Measurements from ENCODE around the gene DNM3.

DNM3 gene

DNA sequence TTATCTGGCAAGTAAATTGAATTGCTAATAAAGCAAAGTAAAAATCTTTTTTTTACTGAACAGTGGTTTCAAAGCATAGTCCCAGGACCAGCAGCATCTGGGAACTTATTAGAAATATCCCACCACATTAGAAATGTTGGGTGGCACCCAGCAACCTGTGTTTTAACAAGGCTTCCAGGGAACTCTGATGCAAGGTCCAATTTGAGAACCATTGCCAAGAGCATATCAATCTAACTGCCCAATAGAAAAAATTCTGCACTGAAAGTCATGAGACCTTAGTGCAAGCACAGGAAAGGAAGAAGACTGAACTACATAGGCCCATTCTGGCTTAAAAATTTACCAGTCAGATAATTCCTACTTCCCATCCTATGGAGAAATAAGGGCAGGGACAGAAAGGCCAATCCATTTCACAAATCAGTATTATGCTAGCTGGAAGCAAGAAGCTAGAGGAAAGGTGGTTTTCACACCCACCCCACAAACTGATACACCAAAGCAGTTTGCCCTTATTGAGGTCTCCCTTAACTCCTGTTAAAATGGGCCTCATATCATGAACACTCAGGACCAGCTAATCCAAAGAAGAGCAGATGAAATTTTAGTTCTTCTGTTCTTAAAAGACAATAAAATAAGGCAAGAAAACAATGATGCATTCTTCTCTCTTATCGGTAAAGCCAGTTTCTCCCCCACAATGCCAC, 561.7 kb downstream of the DNM3 start:
- no peak overlapping the region for H3K27ac ChIP-seq
- H3K9me3 ChIP-seq: no peaks in the 10 kb centered on the region
- no peaks in the 10 kb centered on the region for H3K4me1 ChIP-seq (ENCODE audit: control insufficient read depth in 1 of 2, insufficient read depth in 1 of 2, low read depth in 1 of 2, low read length in 1 of 2)
- H3K4me3 ChIP-seq (ENCODE audit: low read depth in 1 of 2, low read length in 1 of 2): no peak overlapping the region
- H3K36me3 ChIP-seq: no peaks in the 10 kb centered on the region
- no peaks in the 10 kb centered on the region for H3K27me3 ChIP-seq
- TF ChIP-seq, protein P1, sequence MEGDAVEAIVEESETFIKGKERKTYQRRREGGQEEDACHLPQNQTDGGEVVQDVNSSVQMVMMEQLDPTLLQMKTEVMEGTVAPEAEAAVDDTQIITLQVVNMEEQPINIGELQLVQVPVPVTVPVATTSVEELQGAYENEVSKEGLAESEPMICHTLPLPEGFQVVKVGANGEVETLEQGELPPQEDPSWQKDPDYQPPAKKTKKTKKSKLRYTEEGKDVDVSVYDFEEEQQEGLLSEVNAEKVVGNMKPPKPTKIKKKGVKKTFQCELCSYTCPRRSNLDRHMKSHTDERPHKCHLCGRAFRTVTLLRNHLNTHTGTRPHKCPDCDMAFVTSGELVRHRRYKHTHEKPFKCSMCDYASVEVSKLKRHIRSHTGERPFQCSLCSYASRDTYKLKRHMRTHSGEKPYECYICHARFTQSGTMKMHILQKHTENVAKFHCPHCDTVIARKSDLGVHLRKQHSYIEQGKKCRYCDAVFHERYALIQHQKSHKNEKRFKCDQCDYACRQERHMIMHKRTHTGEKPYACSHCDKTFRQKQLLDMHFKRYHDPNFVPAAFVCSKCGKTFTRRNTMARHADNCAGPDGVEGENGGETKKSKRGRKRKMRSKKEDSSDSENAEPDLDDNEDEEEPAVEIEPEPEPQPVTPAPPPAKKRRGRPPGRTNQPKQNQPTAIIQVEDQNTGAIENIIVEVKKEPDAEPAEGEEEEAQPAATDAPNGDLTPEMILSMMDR (IDR thresholded peaks at IDR 0.05): no peak

DNA sequence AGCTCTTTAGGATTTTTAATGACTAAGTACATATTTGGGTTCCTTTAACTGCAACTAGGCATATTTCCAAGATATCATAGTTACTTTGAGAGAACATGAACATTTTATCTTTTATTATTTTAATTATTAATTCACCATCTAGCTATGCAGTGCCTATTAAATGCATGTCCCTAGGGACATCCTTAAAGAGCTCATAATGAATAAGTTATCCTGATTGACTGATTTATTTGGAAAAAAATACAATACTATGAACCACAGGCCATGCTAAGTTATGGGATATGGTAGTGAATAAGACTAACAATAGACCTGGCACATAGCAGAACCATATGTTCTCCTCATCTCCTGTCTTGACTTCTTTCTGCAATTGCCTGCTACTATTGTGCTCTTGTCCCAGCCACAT, 562.8 kb downstream of the DNM3 start:
- H3K27ac ChIP-seq: no peak overlapping the region
- H3K36me3 ChIP-seq: no peaks in the 10 kb centered on the region
- no peaks in the 10 kb centered on the region for H3K27me3 ChIP-seq
- TF ChIP-seq, protein P1 (IDR thresholded peaks at IDR 0.05): no peak
- no peak overlapping the region for H3K4me3 ChIP-seq (ENCODE audit: low read depth in 1 of 2, low read length in 1 of 2)
- no peaks in the 10 kb centered on the region for H3K4me1 ChIP-seq (ENCODE audit: control insufficient read depth in 1 of 2, insufficient read depth in 1 of 2, low read depth in 1 of 2, low read length in 1 of 2)
- H3K9me3 ChIP-seq: no peaks in the 10 kb centered on the region

DNA sequence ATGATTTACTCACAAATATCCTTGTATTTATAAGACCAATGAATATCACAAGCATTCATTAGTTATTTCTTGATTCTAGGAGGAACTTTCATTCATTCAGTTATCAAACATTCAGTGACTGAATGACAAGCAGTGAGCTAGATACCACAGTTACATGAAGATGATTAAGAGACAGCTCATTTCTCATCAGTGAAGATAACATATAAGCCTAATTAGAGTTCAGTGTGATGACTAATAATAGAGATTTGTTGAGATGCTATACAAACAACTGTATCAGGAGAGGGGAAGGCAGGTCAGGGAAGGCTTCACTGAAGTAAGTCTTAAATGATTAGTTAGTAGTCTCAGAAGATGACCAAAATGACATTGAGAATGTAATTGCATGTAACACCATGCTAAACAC, 564.6 kb downstream of the DNM3 start:
- Histone ChIP-seq H3K36me3 (no peaks in the 10 kb centered on the region), H3K27ac (no peak overlapping the region), H3K4me3 (ENCODE audit: low read depth in 1 of 2, low read length in 1 of 2) (no peak overlapping the region), H3K4me1 (ENCODE audit: control insufficient read depth in 1 of 2, insufficient read depth in 1 of 2, low read depth in 1 of 2, low read length in 1 of 2) (no peaks in the 10 kb centered on the region), H3K27me3 (no peaks in the 10 kb centered on the region), H3K9me3 (no peaks in the 10 kb centered on the region)
- TF ChIP-seq, protein P1 (IDR thresholded peaks at IDR 0.05): no peak

DNA sequence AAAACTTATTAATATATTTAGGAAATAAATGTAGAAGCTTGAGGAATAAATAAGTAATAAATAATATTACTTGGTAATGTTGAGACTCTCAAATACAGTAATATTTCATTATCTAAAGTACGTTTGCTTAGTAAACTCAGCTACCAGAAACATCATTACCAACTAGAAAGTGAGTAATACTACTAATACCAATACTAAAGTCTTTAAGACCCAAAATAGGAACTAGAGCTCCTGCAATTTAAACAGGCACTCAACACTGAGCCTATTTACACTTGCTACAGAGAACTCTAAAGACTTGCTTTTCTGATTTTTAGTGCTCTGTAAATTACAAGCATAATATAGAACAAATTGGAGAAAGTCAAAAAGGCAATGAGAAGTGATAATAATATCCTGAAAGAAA, 565.7 kb downstream of the DNM3 start:
- Histone ChIP-seq H3K4me3 (ENCODE audit: low read depth in 1 of 2, low read length in 1 of 2) (no peak overlapping the region), H3K36me3 (no peaks in the 10 kb centered on the region), H3K4me1 (ENCODE audit: control insufficient read depth in 1 of 2, insufficient read depth in 1 of 2, low read depth in 1 of 2, low read length in 1 of 2) (no peaks in the 10 kb centered on the region), H3K9me3 (no peaks in the 10 kb centered on the region), H3K27me3 (no peaks in the 10 kb centered on the region), H3K27ac (no peak overlapping the region)
- TF ChIP-seq, protein P1 (IDR thresholded peaks at IDR 0.05): no peak

DNA sequence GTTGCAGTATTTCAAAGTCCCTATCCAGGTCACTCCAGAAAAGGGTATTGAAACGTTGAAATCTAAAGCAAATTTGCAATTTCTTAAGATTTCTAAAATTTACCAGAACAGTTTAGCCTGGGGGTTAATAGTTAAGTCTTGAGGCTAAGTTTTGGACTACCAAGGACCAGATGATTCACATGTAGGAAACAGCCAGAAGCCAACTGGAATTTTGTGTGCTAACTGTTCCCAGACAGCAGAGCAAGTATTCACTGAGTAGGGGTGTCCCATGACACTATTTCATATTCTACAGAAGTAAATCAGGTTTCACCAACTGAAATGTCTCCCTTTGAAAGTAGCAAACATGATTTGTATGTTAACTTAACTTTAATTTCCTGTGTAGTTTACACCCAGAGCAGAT, 567.7 kb downstream of the DNM3 start:
- TF ChIP-seq, protein P1 (IDR thresholded peaks at IDR 0.05): no peak
- no peak overlapping the region for H3K27ac ChIP-seq
- H3K27me3 ChIP-seq: no peaks in the 10 kb centered on the region
- H3K9me3 ChIP-seq: no peaks in the 10 kb centered on the region
- no peak overlapping the region for H3K4me3 ChIP-seq (ENCODE audit: low read depth in 1 of 2, low read length in 1 of 2)
- no peaks in the 10 kb centered on the region for H3K36me3 ChIP-seq
- no peaks in the 10 kb centered on the region for H3K4me1 ChIP-seq (ENCODE audit: control insufficient read depth in 1 of 2, insufficient read depth in 1 of 2, low read depth in 1 of 2, low read length in 1 of 2)

All from neutrophil (primary cell).